Hematopoietic multipotent progenitor cell treated with erythropoietin and hydrocortisone succinate and interleukin-3 and kit ligand, for 4 days (in vitro differentiated cells): ENCODE measurements around the gene WDR5.

Experiments
- DNase-seq: peaks from one replicate; pipeline ENCODE4 v3.0.0-alpha.2; 2015

Gene WDR5

GRCh38 chr9:134174526-134175290 is 38.8 kb downstream of the WDR5 start:
- DNase-seq = no peak

GRCh38 chr9:134175291-134175807 is 39.5 kb downstream of the WDR5 start:
- DNase-seq = no peak

- DNase-seq = no peak
Measured at GRCh38 chr9:134175808-134176598, 40.1 kb downstream of the WDR5 start.

- no peak for DNase-seq
Measured at GRCh38 chr9:134176599-134176968, 40.7 kb downstream of the WDR5 start.

GRCh38 chr9:134177186-134177585 is 41.3 kb downstream of the WDR5 start:
- DNase-seq = no peak

GRCh38 chr9:134177624-134178393 is 41.9 kb downstream of the WDR5 start:
- DNase-seq = no peak

- DNase-seq = no peak
Measured at GRCh38 chr9:134178394-134178767, 42.5 kb downstream of the WDR5 start.

GRCh38 chr9:134178768-134179551 is 43.1 kb downstream of the WDR5 start:
- DNase-seq = no peak

- DNase-seq = no peak
Measured at GRCh38 chr9:134179595-134179917, 43.7 kb downstream of the WDR5 start.

GRCh38 chr9:134179918-134180785 is 44.3 kb downstream of the WDR5 start:
- DNase-seq = no peak

GRCh38 chr9:134180786-134181647 is 45.1 kb downstream of the WDR5 start:
- DNase-seq = no peak

- no peak for DNase-seq
Measured at GRCh38 chr9:134181648-134182034, 45.8 kb downstream of the WDR5 start.

GRCh38 chr9:134182554-134183085 is 46.7 kb downstream of the WDR5 start:
- DNase-seq = no peak

- no peak for DNase-seq
Measured at GRCh38 chr9:134185536-134186011, 49.7 kb downstream of the WDR5 start.

GRCh38 chr9:134186471-134187109 is 50.7 kb downstream of the WDR5 start:
- DNase-seq = no peak

GRCh38 chr9:134187110-134187531 is 51.2 kb downstream of the WDR5 start:
- DNase-seq = no peak

GRCh38 chr9:134187891-134188385 is 52.1 kb downstream of the WDR5 start:
- no peak for DNase-seq

GRCh38 chr9:134188386-134189144 is 52.7 kb downstream of the WDR5 start:
- no peak for DNase-seq

GRCh38 chr9:134189145-134189469 is 53.2 kb downstream of the WDR5 start:
- no peak for DNase-seq
